HG02938 (cell line): ENCODE results near the gene ZFYVE28.
"Not testable (repeated sequence)": the region's sequence is repeated elsewhere in the genome, so short reads cannot be mapped to it uniquely, and the experiment has no call there.

Experiments used
- ATAC-seq: cut with Tn5 transposase; IDR thresholded peaks from one replicate; pipeline ENCODE4 v1.9.1; 2021; ENCODE audit warnings: mild to moderate bottlenecking, moderate library complexity; ENCODE audit not compliant: unreplicated experiment

Gene ZFYVE28

GRCh38 chr4:2231082-2231481, 187.4 kb downstream of the ZFYVE28 start:
- no peak for ATAC-seq

DNA sequence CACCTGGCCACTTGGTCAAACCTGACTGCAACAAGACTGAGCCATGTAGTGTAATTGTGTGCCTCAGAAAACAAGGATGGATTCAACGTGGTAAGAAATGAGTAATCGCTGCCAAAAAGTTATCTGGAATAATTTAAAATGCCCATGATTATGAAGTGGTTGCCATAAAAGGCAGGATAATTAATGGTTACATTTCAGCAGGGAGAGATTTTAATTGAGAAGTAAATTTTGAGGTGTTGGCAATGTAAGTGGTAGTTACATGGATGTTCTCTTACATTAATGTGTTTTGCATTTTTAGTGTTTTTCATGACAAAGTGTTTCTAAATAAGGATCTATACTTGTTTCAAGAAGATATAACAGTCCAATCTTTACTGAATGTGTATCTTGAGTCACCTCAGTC, 192.2 kb downstream of the ZFYVE28 start:
- ATAC-seq, result no peak

DNA sequence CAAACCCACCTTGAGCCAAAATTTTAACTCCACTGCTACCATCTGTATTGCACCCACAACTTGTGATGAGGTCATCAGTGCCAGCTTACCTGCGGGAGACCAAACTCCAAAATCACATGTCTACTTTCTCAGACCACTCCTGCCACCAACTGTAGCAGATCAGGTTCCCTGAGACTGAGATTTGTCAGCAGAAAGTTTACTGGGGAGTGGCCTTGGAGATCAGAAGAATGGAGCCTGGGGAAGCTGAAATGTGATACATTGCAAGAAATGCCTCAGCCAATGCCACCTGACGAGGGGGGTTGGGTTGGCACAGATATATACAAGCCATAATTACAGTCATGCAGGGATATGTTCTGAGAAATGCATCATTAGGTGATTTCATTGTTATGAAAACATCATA, 195.6 kb downstream of the ZFYVE28 start:
- ATAC-seq, result no peak

DNA sequence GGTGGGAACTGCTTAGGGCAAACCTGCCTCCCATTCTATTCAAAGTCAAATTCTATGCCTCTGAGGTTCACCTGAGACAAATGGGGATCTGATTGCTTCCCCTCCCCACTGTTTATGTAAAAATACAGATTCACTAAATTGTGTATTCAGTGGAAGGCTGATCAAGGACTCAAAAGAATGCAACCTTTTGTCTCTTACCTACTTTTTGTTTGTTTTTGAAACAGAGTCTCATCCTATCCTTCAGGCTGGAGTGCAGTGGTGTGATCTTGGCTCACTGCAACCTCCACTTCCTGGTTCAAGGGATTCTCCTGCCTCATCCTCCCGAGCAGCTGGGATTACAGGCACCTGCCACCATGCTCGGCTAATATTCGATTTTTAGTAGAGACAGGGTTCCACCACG, 197.1 kb downstream of the ZFYVE28 start:
- not testable (repeated sequence) for ATAC-seq

DNA sequence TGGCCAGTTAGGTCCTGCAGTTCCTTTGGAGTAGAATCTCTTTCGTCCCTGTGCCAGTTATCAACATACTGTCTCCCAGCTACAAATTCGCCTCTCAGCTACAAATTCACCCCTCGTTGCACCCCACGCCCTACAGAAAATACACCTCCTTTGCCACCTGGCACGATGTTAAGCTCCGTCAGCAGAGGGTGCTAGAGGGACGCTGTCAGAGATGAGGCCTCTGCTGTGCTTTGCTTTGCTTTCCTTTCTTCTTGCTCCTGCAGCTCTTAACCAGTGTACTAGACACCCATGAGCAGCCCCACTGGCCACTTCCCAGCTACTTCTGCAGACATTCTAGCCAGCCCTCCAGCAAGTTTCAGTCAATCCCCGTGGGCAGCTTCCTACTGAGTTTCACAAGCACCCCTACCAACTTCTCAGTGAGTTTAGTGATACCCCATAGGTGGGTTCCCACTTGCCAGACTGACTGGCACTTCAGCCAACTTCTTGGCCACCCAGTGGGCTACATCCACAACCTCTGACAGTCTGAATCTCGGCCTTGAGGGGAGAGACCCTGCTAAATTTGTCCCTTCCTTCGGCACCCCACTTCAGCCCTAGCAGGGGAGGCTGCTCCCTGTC, 198.3 kb downstream of the ZFYVE28 start:
- no peak for ATAC-seq
